ENCODE measurements around the gene XRCC1.

GRCh38 chr19:43594081-43594697, 18.9 kb upstream of the XRCC1 start:
- TF ChIP-seq CTCF (IDR thresholded peaks at IDR 0.05) (no peak), POLR2A (IDR thresholded peaks at IDR 0.05) (no peak)

Measured in body of pancreas (tissue), 4 donors.